H1 (cell line): ENCODE measurements around the gene IQCM. TPM values are rescaled to one million over a fixed set of nuclear protein-coding genes. Genes with fewer than 3 reads are reported as not detected.

Experiments used
- CTCF ChIA-PET: fragments of 300-600 bp; sonication (Branson Sonifier 250); formaldehyde crosslinking; loops from one replicate; lab custom pipeline; 2021; ENCODE audit not compliant: partially characterized antibody; lab: Charles Lee
- POLR2A ChIA-PET: fragments of 300-600 bp; sonication (Branson Sonifier 250); formaldehyde crosslinking; loops from one replicate; lab custom pipeline; 2021; ENCODE audit warnings: inconsistent platforms; ENCODE audit not compliant: partially characterized antibody; lab: Charles Lee
- DNase-seq, 2 experiments: peaks; one replicate each; pipeline versions ENCODE4 v3.0.0 to v3.0.0-alpha.2; 2010 to 2022; ENCODE audit warnings: low spot score in 2 of 2, low read depth in 1 of 2, mixed read lengths in 1 of 2
- FAIRE-seq: peaks from 2 replicates; lab custom pipeline; 2011; peaks lifted over from hg19 to GRCh38; lab: Jason Lieb, UNC
- H2AFZ ChIP-seq: 2 replicates; pipeline ENCODE4 v1.8.1; 2012; ENCODE audit warnings: low read length, inconsistent platforms
- H2AK5ac ChIP-seq: 2 replicates; pipeline ENCODE4 v1.6.1; 2013; ENCODE audit warnings: low read depth, low read length
- H2BK120ac ChIP-seq: replicated peaks from 2 replicates; pipeline ENCODE3; 2013; ENCODE audit warnings: low read depth, low read length, inconsistent platforms
- H2BK12ac ChIP-seq: 2 replicates; pipeline ENCODE4 v1.6.1; 2013; ENCODE audit warnings: low read depth, low read length
- H2BK15ac ChIP-seq: 2 replicates; pipeline ENCODE4 v1.6.1; 2013; ENCODE audit warnings: low read length
- H2BK20ac ChIP-seq: 2 replicates; pipeline ENCODE4 v1.6.1; 2013; ENCODE audit warnings: low read length
- H2BK5ac ChIP-seq: 2 replicates; pipeline ENCODE4 v1.6.1; 2013; ENCODE audit warnings: low read depth, low read length
- H3K14ac ChIP-seq: 2 replicates; pipeline ENCODE4 v1.6.1; 2013; ENCODE audit warnings: inconsistent platforms; ENCODE audit not compliant: insufficient read length
- H3K18ac ChIP-seq: 2 replicates; pipeline ENCODE4 v1.6.1; 2013; ENCODE audit warnings: low read length; ENCODE audit errors: extremely low read depth
- H3K23ac ChIP-seq: 2 replicates; pipeline ENCODE4 v1.6.1; 2013; ENCODE audit warnings: inconsistent platforms; ENCODE audit not compliant: insufficient read length
- H3K23me2 ChIP-seq: 2 replicates; pipeline ENCODE4 v1.6.1; 2013; ENCODE audit warnings: low read depth, low read length
- H3K27ac ChIP-seq: 2 replicates; pipeline ENCODE4 v1.6.1; 2011; ENCODE audit warnings: low read depth, low read length, inconsistent platforms
- H3K27me3 ChIP-seq, 4 experiments: replicated peaks in 1 of 4; 1 replicate in 1 of 4; 2 replicates in 3 of 4; pipeline versions ENCODE4 v1.6.1 to v1.8.1; 2011 to 2013; ENCODE audit warnings: low read length in 3 of 4, mild to moderate bottlenecking in 3 of 4, inconsistent platforms in 2 of 4, mixed read lengths in 2 of 4, moderate library complexity in 1 of 4; ENCODE audit not compliant: control insufficient read depth in 3 of 4, insufficient read depth in 3 of 4; ENCODE audit errors: extremely low read depth in 1 of 4
- H3K36me3 ChIP-seq, 4 experiments: 2 replicates each; pipeline versions ENCODE4 v1.6.1 to v1.8.1; 2011 to 2013; ENCODE audit warnings: mild to moderate bottlenecking in 4 of 4, low read length in 3 of 4, moderate library complexity in 2 of 4, control low read depth in 1 of 4, inconsistent platforms in 1 of 4; ENCODE audit not compliant: insufficient read depth in 4 of 4, control insufficient read depth in 2 of 4
- H3K4ac ChIP-seq: replicated peaks from 2 replicates; pipeline ENCODE3; 2013; ENCODE audit warnings: low read length, low read depth, mixed read lengths, inconsistent platforms; ENCODE audit not compliant: insufficient read length
- H3K4me1 ChIP-seq, 4 experiments: replicated peaks in 1 of 4; 1 replicate in 1 of 4; 2 replicates in 3 of 4; pipeline versions ENCODE4 v1.6.1 to v1.8.1; 2011 to 2013; ENCODE audit warnings: low read length in 3 of 4, inconsistent platforms in 2 of 4, mixed read lengths in 1 of 4; ENCODE audit not compliant: insufficient read depth in 4 of 4, control insufficient read depth in 3 of 4
- H3K4me2 ChIP-seq, 2 experiments: 2 replicates each; pipeline versions ENCODE4 v1.6.1 to v1.8.1; 2011 to 2013; ENCODE audit warnings: low read depth in 2 of 2, low read length in 2 of 2, control low read depth in 1 of 2, inconsistent platforms in 1 of 2, mild to moderate bottlenecking in 1 of 2; ENCODE audit not compliant: insufficient read depth in 1 of 2
- H3K4me3 ChIP-seq, 4 experiments: fragments of 200-600, 300-600 bp in 1 of 4; sonication (generic), shearing (Covaris generic), sonication (Bioruptor Twin) in 1 of 4; 2 replicates each; pipeline versions ENCODE4 v1.5.1 to v1.8.1; 2011 to 2016; ENCODE audit warnings: low read length in 4 of 4, low read depth in 3 of 4, control low read depth in 2 of 4, inconsistent platforms in 2 of 4, mild to moderate bottlenecking in 2 of 4, mixed read lengths in 1 of 4, moderate library complexity in 1 of 4; ENCODE audit not compliant: insufficient read depth in 2 of 4; ENCODE audit errors: extremely low read depth in 1 of 4
- H3K56ac ChIP-seq: replicated peaks from 2 replicates; pipeline ENCODE3; 2013; ENCODE audit warnings: low read depth, mild to moderate bottlenecking, mixed read lengths, low read length, inconsistent platforms; ENCODE audit not compliant: insufficient read length
- H3K79me1 ChIP-seq: 2 replicates; pipeline ENCODE4 v1.6.1; 2013; ENCODE audit warnings: low read depth, low read length, control low read depth
- H3K79me2 ChIP-seq, 2 experiments: 2 replicates each; pipeline versions ENCODE4 v1.6.1 to v1.8.1; 2012 to 2013; ENCODE audit warnings: low read length in 2 of 2, mild to moderate bottlenecking in 2 of 2, inconsistent platforms in 1 of 2; ENCODE audit not compliant: insufficient read depth in 2 of 2, control insufficient read depth in 1 of 2
- H3K9ac ChIP-seq, 4 experiments: replicated peaks in 1 of 4; 1 replicate in 1 of 4; 2 replicates in 3 of 4; pipeline versions ENCODE4 v1.6.1 to v1.8.1; 2011 to 2013; ENCODE audit warnings: low read depth in 3 of 4, low read length in 3 of 4, control low read depth in 2 of 4, mild to moderate bottlenecking in 2 of 4, moderate library complexity in 2 of 4, inconsistent platforms in 1 of 4; ENCODE audit errors: extremely low read depth in 1 of 4
- H3K9me3 ChIP-seq, 2 experiments: 2 replicates each; pipeline versions ENCODE4 v1.6.1 to v1.8.1; 2012 to 2013; ENCODE audit warnings: mild to moderate bottlenecking in 2 of 2, moderate library complexity in 2 of 2, control low read depth in 1 of 2, inconsistent platforms in 1 of 2, low read depth in 1 of 2, low read length in 1 of 2, mixed read lengths in 1 of 2; ENCODE audit not compliant: insufficient read depth in 2 of 2
- H4K20me1 ChIP-seq, 2 experiments: replicated peaks in 1 of 2; 2 replicates each; pipeline versions ENCODE3 to v1.8.1; 2011 to 2013; ENCODE audit warnings: inconsistent platforms in 2 of 2, low read length in 2 of 2, mild to moderate bottlenecking in 1 of 2; ENCODE audit not compliant: insufficient read depth in 2 of 2, control insufficient read depth in 1 of 2
- H4K5ac ChIP-seq: 2 replicates; pipeline ENCODE4 v1.6.1; 2013; ENCODE audit warnings: low read length, low read depth, mixed read lengths, inconsistent platforms; ENCODE audit not compliant: insufficient read length
- H4K8ac ChIP-seq: 2 replicates; pipeline ENCODE4 v1.8.0; 2013; ENCODE audit warnings: mild to moderate bottlenecking, moderate library complexity, low read length, inconsistent platforms; ENCODE audit not compliant: insufficient read depth; ENCODE audit errors: extremely low read depth
- H4K91ac ChIP-seq: replicated peaks from 2 replicates; pipeline ENCODE3; 2013; ENCODE audit warnings: low read length, mixed read lengths, inconsistent platforms; ENCODE audit not compliant: insufficient read length
- CBX5 ChIP-seq: fragments of 300-800, 300-1000 bp; sonication (generic); IDR thresholded peaks from 2 replicates; pipeline ENCODE4 v1.7.1; 2016; ENCODE audit warnings: antibody characterized with exemption, low read length, low read depth
- SIRT6 ChIP-seq: IDR thresholded peaks from one replicate; pipeline ENCODE4 v1.7.1; 2012; ENCODE audit warnings: low read length, inconsistent platforms
- ZNF274 ChIP-seq: IDR thresholded peaks from 2 replicates; pipeline ENCODE4 v1.7.0; 2012; ENCODE audit warnings: low read length, borderline replicate concordance; ENCODE audit errors: extremely low read depth
- WGBS, 2 experiments: shearing (Covaris generic) in 1 of 2; methylation state at CpG; one replicate each; pipeline versions ENCODE4 v1.1.6 to v1.1.7; 2013 to 2015; ENCODE audit warnings: low lambda C conversion rate in 2 of 2, mixed read lengths in 2 of 2, inconsistent platforms in 1 of 2, low coverage in 1 of 2, missing lambda C conversion rate in 1 of 2; ENCODE audit not compliant: insufficient replicate concordance in 2 of 2, insufficient coverage in 1 of 2, insufficient read length in 1 of 2; ENCODE audit errors: extremely low coverage in 1 of 2, missing lambda C conversion rate in 1 of 2; 5-methylcytosine and 5-hydroxymethylcytosine counted together
- polyA plus RNA-seq, 7 experiments: library from polyadenylated mRNA; depleted of rRNA in 3 of 7; stranded (reverse) in 5 of 7; unstranded in 2 of 7; fragments of >200 nt in 5 of 7; fragments of 200-250 nt in 2 of 7; gene quantifications; 1 replicate in 5 of 7; 2 replicates in 1 of 7; 4 replicates in 1 of 7; pipeline versions ENCODE4 v1.2.1 to v1.2.3, GENCODE V29; 2011 to 2013; ENCODE audit warnings: missing spikeins in 2 of 7, mixed read lengths in 2 of 7
- total RNA-seq: library from RNA; stranded (reverse); fragmentation: NEBNext Ultra II Directional; extraction: Animal tissue kit (Norgen Biotek cat#: 25700); gene quantifications from 2 replicates; pipeline ENCODE4 v1.2.1, GENCODE V29; 2021
- TF ChIP-seq, protein P1 (sequence below): IDR thresholded peaks from 2 replicates; pipeline ENCODE4 v1.6.1; 2011; ENCODE audit warnings: low read depth, mild to moderate bottlenecking, low read length; ENCODE audit not compliant: insufficient read depth

The IQCM gene
- total and polyA plus RNA-seq, 2 of the 8 experiments (the other 6 are each of a cell fraction or from before 2014, with no cell fraction given) = not detected

DNA sequence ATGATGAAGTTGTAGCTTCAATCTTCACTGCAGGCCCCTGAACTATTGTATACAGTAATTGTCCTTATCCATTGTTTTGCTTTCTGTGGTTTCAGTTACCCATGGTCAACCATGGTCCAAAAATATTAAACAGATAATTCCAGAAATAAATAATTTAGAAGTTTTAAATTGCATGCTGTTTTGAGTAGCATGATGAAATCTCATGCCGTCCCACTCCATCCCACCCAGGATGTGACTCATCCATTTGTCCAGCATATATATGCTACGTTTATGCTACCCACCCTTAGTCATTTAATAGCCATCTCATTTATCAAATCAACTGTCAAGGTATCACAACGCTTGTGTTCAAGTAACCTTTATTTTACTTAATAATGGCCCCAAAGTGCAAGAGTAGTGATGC lies 34.5 kb downstream of the IQCM start:
- Histone ChIP-seq H3K4me3 (no peak overlapping the region), H4K91ac (no peak overlapping the region), H4K20me1 (no peaks in the 10 kb centered on the region), H3K27ac (no peak overlapping the region), H3K9me3 (no peaks in the 10 kb centered on the region), H3K79me2 (no peaks in the 10 kb centered on the region), H3K4me2 (no peak overlapping the region), H3K4me1 (no peaks in the 10 kb centered on the region), H3K4ac (no peak overlapping the region), H3K23me2 (no peaks in the 10 kb centered on the region), H3K14ac (no peak overlapping the region), H2BK12ac (no peak overlapping the region), H2AFZ (no peak overlapping the region), H3K56ac (no peak overlapping the region), H3K9ac (no peak overlapping the region), H2AK5ac (no peak overlapping the region), H3K36me3 (no peaks in the 10 kb centered on the region), H2BK5ac (no peak overlapping the region), H3K27me3 (no peaks in the 10 kb centered on the region)
- ChIA-PET POLR2A (no interaction called here), CTCF (no interaction called here)
- DNase-seq = no peak
- 92% methylated on average over 3 of the region's 3 CpGs; no CpG with 5 or more reads in 1 of the 2 experiments for WGBS, 2 experiments
- no peak for TF ChIP-seq CBX5
- TF ChIP-seq SIRT6 = no peak
- TF ChIP-seq, protein P1, sequence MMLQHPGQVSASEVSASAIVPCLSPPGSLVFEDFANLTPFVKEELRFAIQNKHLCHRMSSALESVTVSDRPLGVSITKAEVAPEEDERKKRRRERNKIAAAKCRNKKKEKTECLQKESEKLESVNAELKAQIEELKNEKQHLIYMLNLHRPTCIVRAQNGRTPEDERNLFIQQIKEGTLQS = no peak
- no peak for TF ChIP-seq ZNF274
- TF ChIP-seq, all 59 proteins: peak for 0
- Histone ChIP-seq H3K18ac (no peak overlapping the region), H3K23ac (no peak overlapping the region), H3K79me1 (no peaks in the 10 kb centered on the region), H2BK15ac (no peak overlapping the region), H2BK120ac (no peak overlapping the region), H2BK20ac (no peak overlapping the region), H4K8ac (no peak overlapping the region), H4K5ac (no peak overlapping the region)
- no peak for FAIRE-seq
